Endothelial cell (in vitro differentiated cells): Measurements from ENCODE around the gene WDR18. TPM values are rescaled to one million over a fixed set of nuclear protein-coding genes. Genes with fewer than 3 reads are reported as not detected.

Experiments used
- DNase-seq: peaks from one replicate; pipeline ENCODE4 v3.0.0; 2021; ENCODE audit warnings: low spot score
- H3K27ac Mint-ChIP-seq: one replicate; pipeline ENCODE4 v1.8.0; 2021; ENCODE audit warnings: mixed read lengths, inconsistent platforms; ENCODE audit not compliant: unreplicated experiment
- H3K27me3 Mint-ChIP-seq: one replicate; pipeline ENCODE4 v1.8.0; 2021; ENCODE audit warnings: mild to moderate bottlenecking, moderate library complexity, mixed read lengths, inconsistent platforms; ENCODE audit not compliant: unreplicated experiment
- H3K36me3 Mint-ChIP-seq: one replicate; pipeline ENCODE4 v1.8.0; 2021; ENCODE audit warnings: mild to moderate bottlenecking, low read depth, mixed read lengths, inconsistent platforms; ENCODE audit not compliant: unreplicated experiment
- H3K4me1 Mint-ChIP-seq: one replicate; pipeline ENCODE4 v1.8.0; 2021; ENCODE audit warnings: mild to moderate bottlenecking, mixed read lengths, inconsistent platforms; ENCODE audit not compliant: unreplicated experiment
- H3K4me3 Mint-ChIP-seq: one replicate; pipeline ENCODE4 v1.8.0; 2021; ENCODE audit warnings: mild to moderate bottlenecking, mixed read lengths, inconsistent platforms; ENCODE audit not compliant: unreplicated experiment
- H3K9me3 Mint-ChIP-seq: one replicate; pipeline ENCODE4 v1.8.0; 2021; ENCODE audit warnings: mixed read lengths, inconsistent platforms; ENCODE audit not compliant: unreplicated experiment
- total RNA-seq: library from RNA; stranded (reverse); fragmentation: NEBNext Ultra II Directional; extraction: Animal tissue kit (Norgen Biotek cat#: 25700); gene quantifications from one replicate; pipeline ENCODE4 v1.2.1, GENCODE V29; 2021; ENCODE audit not compliant: unreplicated experiment
- TF ChIP-seq, protein P1 (sequence below): fragments of 200-600 bp; sonication (generic); IDR thresholded peaks from one replicate; pipeline ENCODE4 v1.5.0; 2021; ENCODE audit warnings: antibody characterized with exemption; ENCODE audit not compliant: unreplicated experiment

The WDR18 gene
- total RNA-seq, 1 donor from 2014 or later = 53.1 TPM

DNA sequence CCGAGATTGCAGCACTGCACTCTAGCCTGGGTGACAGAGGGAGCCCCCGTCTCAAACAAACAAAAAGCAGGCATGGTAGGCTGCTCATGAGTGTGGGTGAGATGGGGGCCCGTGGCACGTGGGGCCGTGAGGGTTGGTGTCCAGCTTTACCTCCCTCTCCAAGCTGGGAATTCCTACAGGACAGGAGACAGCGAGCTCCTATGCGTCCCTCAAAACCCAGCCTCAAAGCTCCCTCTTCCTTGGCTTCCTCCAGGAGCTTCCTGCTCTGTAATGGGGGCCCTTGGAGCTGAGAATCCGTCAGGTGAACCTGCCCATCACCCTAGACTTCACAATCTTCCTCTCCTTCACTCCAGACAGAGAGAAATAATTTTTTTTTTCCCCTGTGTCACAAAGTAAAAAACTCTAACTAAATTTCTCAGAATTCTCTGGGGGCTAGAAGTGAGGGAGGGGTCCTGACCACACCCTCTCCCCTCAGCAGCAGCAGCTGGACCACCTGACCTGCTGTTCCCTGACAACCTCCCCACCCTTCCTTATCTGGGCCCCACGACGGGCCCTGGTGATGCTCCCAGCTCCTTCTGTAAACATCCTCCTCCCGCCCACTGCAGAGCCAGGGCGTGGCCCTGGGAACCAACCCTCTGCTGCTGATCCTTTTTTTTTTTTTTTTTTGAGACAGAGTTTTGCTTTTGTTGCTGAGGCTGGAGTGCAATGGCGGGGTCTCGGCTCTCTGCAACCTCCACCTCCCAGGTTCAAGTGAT is 22.1 kb upstream of the WDR18 start:
- DNase-seq = no peak
- TF ChIP-seq, protein P1, sequence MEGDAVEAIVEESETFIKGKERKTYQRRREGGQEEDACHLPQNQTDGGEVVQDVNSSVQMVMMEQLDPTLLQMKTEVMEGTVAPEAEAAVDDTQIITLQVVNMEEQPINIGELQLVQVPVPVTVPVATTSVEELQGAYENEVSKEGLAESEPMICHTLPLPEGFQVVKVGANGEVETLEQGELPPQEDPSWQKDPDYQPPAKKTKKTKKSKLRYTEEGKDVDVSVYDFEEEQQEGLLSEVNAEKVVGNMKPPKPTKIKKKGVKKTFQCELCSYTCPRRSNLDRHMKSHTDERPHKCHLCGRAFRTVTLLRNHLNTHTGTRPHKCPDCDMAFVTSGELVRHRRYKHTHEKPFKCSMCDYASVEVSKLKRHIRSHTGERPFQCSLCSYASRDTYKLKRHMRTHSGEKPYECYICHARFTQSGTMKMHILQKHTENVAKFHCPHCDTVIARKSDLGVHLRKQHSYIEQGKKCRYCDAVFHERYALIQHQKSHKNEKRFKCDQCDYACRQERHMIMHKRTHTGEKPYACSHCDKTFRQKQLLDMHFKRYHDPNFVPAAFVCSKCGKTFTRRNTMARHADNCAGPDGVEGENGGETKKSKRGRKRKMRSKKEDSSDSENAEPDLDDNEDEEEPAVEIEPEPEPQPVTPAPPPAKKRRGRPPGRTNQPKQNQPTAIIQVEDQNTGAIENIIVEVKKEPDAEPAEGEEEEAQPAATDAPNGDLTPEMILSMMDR = no peak
- H3K27me3 Mint-ChIP-seq = peaks cover 3% of the 10 kb centered on the region
- peaks cover 24% of the 10 kb centered on the region for H3K36me3 Mint-ChIP-seq
- peaks cover 2% of the 10 kb centered on the region for H3K4me1 Mint-ChIP-seq
- H3K4me3 Mint-ChIP-seq = no peak overlapping the region
- peak overlapping the region; percentile 9 for H3K27ac Mint-ChIP-seq
- no peaks in the 10 kb centered on the region for H3K9me3 Mint-ChIP-seq

DNA sequence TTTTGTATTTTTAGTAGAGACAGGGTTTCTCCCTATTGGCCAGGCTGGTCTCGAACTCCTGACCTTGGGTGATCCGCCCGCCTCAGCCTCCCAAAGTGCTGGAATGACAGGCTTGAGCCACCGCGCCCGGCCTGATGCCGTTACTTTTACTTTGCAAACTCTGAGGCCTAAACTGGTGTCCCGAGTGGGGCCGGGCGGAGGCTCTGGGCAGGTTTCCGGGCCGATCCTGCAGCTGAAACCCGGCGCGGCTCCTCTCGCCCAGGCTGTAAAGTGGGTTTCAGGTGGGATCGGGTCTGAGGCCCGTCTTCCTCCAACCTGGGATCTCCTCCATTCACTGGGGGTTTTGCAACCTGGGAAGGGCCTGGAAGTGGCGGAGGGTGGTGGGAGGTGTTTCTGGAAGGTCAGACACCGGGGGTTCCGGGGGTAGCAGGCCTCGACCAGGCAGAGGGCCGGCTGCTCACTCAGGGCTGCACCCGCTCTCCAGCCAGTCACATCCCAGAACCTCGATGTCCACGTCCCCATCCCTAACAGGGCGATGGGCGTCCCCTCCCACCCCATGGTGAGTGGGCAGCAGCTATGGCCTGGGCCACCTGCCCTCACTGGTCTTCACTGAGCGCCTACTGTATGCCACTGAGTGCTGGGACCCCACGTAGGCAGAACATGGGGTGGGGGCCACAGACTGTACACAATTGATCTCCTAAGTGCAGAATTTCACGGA is 21.3 kb upstream of the WDR18 start:
- Mint-ChIP-seq H3K27me3 (peaks cover 3% of the 10 kb centered on the region), H3K4me3 (no peak overlapping the region), H3K9me3 (no peaks in the 10 kb centered on the region), H3K27ac (no peak overlapping the region), H3K4me1 (peaks cover 2% of the 10 kb centered on the region), H3K36me3 (peaks cover 29% of the 10 kb centered on the region)
- no peak for DNase-seq
- TF ChIP-seq, protein P1 = no peak

DNA sequence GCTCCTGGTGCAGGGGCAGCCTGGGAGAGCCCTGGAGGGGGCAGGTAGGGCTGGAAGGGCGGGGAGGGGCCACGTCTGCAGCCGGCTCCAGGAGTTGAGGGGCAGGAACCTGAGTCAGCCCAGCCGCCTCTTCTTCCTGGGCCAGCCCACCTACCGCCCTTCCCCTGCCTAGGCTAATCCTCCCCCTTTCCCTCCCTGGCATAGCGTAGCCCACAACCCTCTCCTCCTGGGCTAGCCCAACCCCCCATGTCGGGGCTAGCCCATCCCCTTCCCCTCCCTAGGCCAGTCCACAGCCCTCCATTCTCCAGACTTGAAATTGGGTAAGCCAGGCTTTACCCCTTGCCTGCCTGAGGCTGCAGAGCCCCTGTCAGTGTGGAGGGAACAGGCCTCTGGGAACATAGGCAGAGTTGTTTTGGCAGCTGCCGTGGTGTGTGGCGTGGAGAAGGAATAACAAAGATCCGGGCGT is 20.6 kb upstream of the WDR18 start:
- Mint-ChIP-seq H3K27ac (no peak overlapping the region), H3K4me1 (peaks cover 2% of the 10 kb centered on the region), H3K27me3 (peaks cover 3% of the 10 kb centered on the region), H3K4me3 (no peak overlapping the region), H3K36me3 (peaks cover 33% of the 10 kb centered on the region), H3K9me3 (no peaks in the 10 kb centered on the region)
- TF ChIP-seq, protein P1 = no peak
- DNase-seq = no peak

DNA sequence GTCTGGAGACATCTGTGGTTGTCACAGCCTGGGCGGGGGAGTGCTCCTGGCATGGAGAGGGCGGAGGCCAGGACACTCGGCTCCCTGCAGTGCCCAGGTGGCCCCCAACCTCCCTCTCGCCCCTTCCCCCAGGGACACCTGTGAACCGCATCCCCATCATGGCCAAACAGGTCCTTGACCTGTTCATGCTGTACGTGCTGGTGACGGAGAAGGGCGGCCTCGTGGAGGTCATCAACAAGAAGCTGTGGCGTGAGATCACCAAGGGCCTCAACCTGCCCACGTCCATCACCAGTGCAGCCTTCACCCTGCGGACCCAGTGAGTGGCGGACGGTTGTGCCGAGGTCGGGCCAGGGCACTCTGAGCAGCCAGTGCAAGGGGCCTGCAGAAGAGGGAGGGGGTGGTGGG is 20.0 kb upstream of the WDR18 start:
- TF ChIP-seq, protein P1 = no peak

More for the DNA sequence above, 20.0 kb upstream of the WDR18 start:
- Mint-ChIP-seq H3K36me3 (peaks cover 39% of the 10 kb centered on the region), H3K9me3 (no peaks in the 10 kb centered on the region), H3K4me3 (no peak overlapping the region), H3K27ac (no peak overlapping the region), H3K27me3 (peaks cover 3% of the 10 kb centered on the region), H3K4me1 (peaks cover 2% of the 10 kb centered on the region)
- DNase-seq = no peak
